Neural cell (in vitro differentiated cells): ENCODE data around the gene DDC.

ENCODE experiments used
- EP300 ChIP-seq: fragments of 450-650 bp; conservative IDR thresholded peaks from 2 replicates; pipeline ENCODE4 v1.6.1; 2014; ENCODE audit warnings: antibody characterized with exemption, mild to moderate bottlenecking, moderate library complexity; ENCODE audit not compliant: poor library complexity, severe bottlenecking
- EZH2 ChIP-seq: fragments of 200-600, 300-800 bp; shearing (Covaris generic), sonication (generic); IDR thresholded peaks from 2 replicates; pipeline ENCODE4 v1.6.1; 2014; ENCODE audit warnings: antibody characterized with exemption, low read length, borderline replicate concordance, mild to moderate bottlenecking; ENCODE audit not compliant: insufficient read depth, poor library complexity, severe bottlenecking
- RAD21 ChIP-seq: fragments of 450-650 bp; conservative IDR thresholded peaks from 2 replicates; pipeline ENCODE4 v1.6.1; 2014; ENCODE audit warnings: antibody characterized with exemption, mild to moderate bottlenecking, moderate library complexity
- TAF1 ChIP-seq: IDR thresholded peaks from 2 replicates; pipeline ENCODE4 v1.6.1; 2012; ENCODE audit warnings: low read depth
- TF ChIP-seq, protein P1 (sequence below): fragments of 450-650 bp; IDR thresholded peaks from 2 replicates; pipeline ENCODE4 v1.5.1; 2014; ENCODE audit warnings: antibody characterized with exemption, mild to moderate bottlenecking, moderate library complexity; ENCODE audit not compliant: poor library complexity, severe bottlenecking
- TF ChIP-seq, protein P2 (sequence below): IDR thresholded peaks from 2 replicates; pipeline ENCODE4 v1.6.1; 2012; ENCODE audit warnings: borderline replicate concordance

GRCh38 chr7:50461695-50462094 lies 103.5 kb downstream of the DDC start:
- TF ChIP-seq EP300, result no peak
- no peak for TF ChIP-seq EZH2
- TF ChIP-seq, protein P1, sequence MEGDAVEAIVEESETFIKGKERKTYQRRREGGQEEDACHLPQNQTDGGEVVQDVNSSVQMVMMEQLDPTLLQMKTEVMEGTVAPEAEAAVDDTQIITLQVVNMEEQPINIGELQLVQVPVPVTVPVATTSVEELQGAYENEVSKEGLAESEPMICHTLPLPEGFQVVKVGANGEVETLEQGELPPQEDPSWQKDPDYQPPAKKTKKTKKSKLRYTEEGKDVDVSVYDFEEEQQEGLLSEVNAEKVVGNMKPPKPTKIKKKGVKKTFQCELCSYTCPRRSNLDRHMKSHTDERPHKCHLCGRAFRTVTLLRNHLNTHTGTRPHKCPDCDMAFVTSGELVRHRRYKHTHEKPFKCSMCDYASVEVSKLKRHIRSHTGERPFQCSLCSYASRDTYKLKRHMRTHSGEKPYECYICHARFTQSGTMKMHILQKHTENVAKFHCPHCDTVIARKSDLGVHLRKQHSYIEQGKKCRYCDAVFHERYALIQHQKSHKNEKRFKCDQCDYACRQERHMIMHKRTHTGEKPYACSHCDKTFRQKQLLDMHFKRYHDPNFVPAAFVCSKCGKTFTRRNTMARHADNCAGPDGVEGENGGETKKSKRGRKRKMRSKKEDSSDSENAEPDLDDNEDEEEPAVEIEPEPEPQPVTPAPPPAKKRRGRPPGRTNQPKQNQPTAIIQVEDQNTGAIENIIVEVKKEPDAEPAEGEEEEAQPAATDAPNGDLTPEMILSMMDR, result no peak
- no peak for TF ChIP-seq TAF1
- no peak for TF ChIP-seq RAD21
- TF ChIP-seq, protein P2, sequence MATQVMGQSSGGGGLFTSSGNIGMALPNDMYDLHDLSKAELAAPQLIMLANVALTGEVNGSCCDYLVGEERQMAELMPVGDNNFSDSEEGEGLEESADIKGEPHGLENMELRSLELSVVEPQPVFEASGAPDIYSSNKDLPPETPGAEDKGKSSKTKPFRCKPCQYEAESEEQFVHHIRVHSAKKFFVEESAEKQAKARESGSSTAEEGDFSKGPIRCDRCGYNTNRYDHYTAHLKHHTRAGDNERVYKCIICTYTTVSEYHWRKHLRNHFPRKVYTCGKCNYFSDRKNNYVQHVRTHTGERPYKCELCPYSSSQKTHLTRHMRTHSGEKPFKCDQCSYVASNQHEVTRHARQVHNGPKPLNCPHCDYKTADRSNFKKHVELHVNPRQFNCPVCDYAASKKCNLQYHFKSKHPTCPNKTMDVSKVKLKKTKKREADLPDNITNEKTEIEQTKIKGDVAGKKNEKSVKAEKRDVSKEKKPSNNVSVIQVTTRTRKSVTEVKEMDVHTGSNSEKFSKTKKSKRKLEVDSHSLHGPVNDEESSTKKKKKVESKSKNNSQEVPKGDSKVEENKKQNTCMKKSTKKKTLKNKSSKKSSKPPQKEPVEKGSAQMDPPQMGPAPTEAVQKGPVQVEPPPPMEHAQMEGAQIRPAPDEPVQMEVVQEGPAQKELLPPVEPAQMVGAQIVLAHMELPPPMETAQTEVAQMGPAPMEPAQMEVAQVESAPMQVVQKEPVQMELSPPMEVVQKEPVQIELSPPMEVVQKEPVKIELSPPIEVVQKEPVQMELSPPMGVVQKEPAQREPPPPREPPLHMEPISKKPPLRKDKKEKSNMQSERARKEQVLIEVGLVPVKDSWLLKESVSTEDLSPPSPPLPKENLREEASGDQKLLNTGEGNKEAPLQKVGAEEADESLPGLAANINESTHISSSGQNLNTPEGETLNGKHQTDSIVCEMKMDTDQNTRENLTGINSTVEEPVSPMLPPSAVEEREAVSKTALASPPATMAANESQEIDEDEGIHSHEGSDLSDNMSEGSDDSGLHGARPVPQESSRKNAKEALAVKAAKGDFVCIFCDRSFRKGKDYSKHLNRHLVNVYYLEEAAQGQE, result no peak
